ENCODE results near the gene MGAT4D. TPM values are rescaled to one million over a fixed set of nuclear protein-coding genes. Genes with fewer than 3 reads are reported as not detected.

The MGAT4D gene
- not detected for total RNA-seq
- total RNA-seq (2013): not detected

GRCh38 chr4:140497747-140498636, at the start of gene MGAT4D:
Gene MGAT4D, minus strand, starts transcription at chr4:140498293. Its CDS starts 71 bp downstream, at chr4:140498222.
- DNase-seq: peak in 1 of 2 donors; percentile 6
- no peaks in the 10 kb centered on the region for H3K9me3 ChIP-seq (ENCODE audit: control insufficient read depth, insufficient read depth, low read length)
- H3K27ac Mint-ChIP-seq: no peak within 1 kb of the TSS
- H3K27me3 ChIP-seq (ENCODE audit: control insufficient read depth, insufficient read depth, low read length): peaks cover 24% of the 10 kb centered on the region
- H3K9me3 Mint-ChIP-seq: no peaks in the 10 kb centered on the region
- H3K4me1 ChIP-seq (ENCODE audit: control insufficient read depth, insufficient read depth, low read length): peaks cover 3% of the 10 kb centered on the region
- H3K27me3 Mint-ChIP-seq (ENCODE audit: low read depth in 2 of 2): peaks cover 50 to 66% of the 10 kb centered on the region in 2 donors
- no peaks in the 10 kb centered on the region for H3K36me3 ChIP-seq (ENCODE audit: control insufficient read depth, insufficient read depth, low read length)
- ATAC-seq: peak in 1 of 3 donors; percentile 51
- H3K4me3 Mint-ChIP-seq: peak within 1 kb of the TSS; percentile 41
- H3K4me1 Mint-ChIP-seq: no peaks in the 10 kb centered on the region
- no peaks in the 10 kb centered on the region for H3K36me3 Mint-ChIP-seq
- no peak for TF ChIP-seq CTCF (IDR thresholded peaks at IDR 0.05)
- no peak within 1 kb of the TSS for H3K27ac ChIP-seq (ENCODE audit: low read length)
- intact Hi-C loops (cut with micrococcal nuclease): no loop called here
- no peak within 1 kb of the TSS for H3K4me3 ChIP-seq (ENCODE audit: low read length)
- WGBS (ENCODE audit: insufficient coverage): 4% methylated on average over 68 of the region's 68 CpGs

- H3K36me3 ChIP-seq (ENCODE audit: control insufficient read depth, insufficient read depth, low read length): peaks cover 24% of the 10 kb centered on the region
- H3K4me3 Mint-ChIP-seq: no peak overlapping the region
- WGBS (ENCODE audit: insufficient coverage): 91% methylated on average over 3 of the region's 4 CpGs
Observed at GRCh38 chr4:140533951-140534480, 35.9 kb upstream of the MGAT4D start.

GRCh38 chr4:140529434-140529833, 31.3 kb upstream of the MGAT4D start:
- H3K9me3 ChIP-seq (ENCODE audit: control insufficient read depth, insufficient read depth, low read length): no peaks in the 10 kb centered on the region
- no peak overlapping the region for H3K4me3 Mint-ChIP-seq
- H3K4me1 ChIP-seq (ENCODE audit: control insufficient read depth, insufficient read depth, low read length): peaks cover 2% of the 10 kb centered on the region
- no peaks in the 10 kb centered on the region for H3K27me3 ChIP-seq (ENCODE audit: control insufficient read depth, insufficient read depth, low read length)
- DNase-seq: no peak
- H3K36me3 Mint-ChIP-seq: no peaks in the 10 kb centered on the region
- no peaks in the 10 kb centered on the region for H3K9me3 Mint-ChIP-seq
- peaks cover 9% of the 10 kb centered on the region for H3K36me3 ChIP-seq (ENCODE audit: control insufficient read depth, insufficient read depth, low read length)
- 94% methylated on average over 1 of the region's 1 CpG for WGBS (ENCODE audit: insufficient coverage)
- no peak for ATAC-seq
- no peaks in the 10 kb centered on the region for H3K27me3 Mint-ChIP-seq (ENCODE audit: low read depth in 2 of 2)
- H3K4me1 Mint-ChIP-seq: peaks cover 12% of the 10 kb centered on the region in 2 donors
- no peak for TF ChIP-seq CTCF (IDR thresholded peaks at IDR 0.05)
- H3K27ac ChIP-seq (ENCODE audit: low read length): no peak overlapping the region
- H3K4me3 ChIP-seq (ENCODE audit: low read length): no peak overlapping the region
- no peak overlapping the region for H3K27ac Mint-ChIP-seq
- intact Hi-C loops (cut with micrococcal nuclease): loop anchor here (10.0 kb wide), 1 partner anchor 695 kb away; the partner anchor contains the start of gene ZNF330

More at GRCh38 chr4:140533951-140534480, 35.9 kb upstream of the MGAT4D start:
- H3K27ac Mint-ChIP-seq: no peak overlapping the region
- H3K27ac ChIP-seq (ENCODE audit: low read length): no peak overlapping the region
- H3K9me3 Mint-ChIP-seq: no peaks in the 10 kb centered on the region
- H3K9me3 ChIP-seq (ENCODE audit: control insufficient read depth, insufficient read depth, low read length): no peaks in the 10 kb centered on the region
- DNase-seq (no peak), ATAC-seq (no peak)
- no peaks in the 10 kb centered on the region for H3K4me1 ChIP-seq (ENCODE audit: control insufficient read depth, insufficient read depth, low read length)
- intact Hi-C loops (cut with micrococcal nuclease): no loop called here
- H3K36me3 Mint-ChIP-seq: peaks cover 6% of the 10 kb centered on the region
- no peak for TF ChIP-seq CTCF (IDR thresholded peaks at IDR 0.05)
- H3K4me1 Mint-ChIP-seq: peaks cover 0 to 10% of the 10 kb centered on the region in 2 donors
- no peaks in the 10 kb centered on the region for H3K27me3 ChIP-seq (ENCODE audit: control insufficient read depth, insufficient read depth, low read length)
- H3K27me3 Mint-ChIP-seq (ENCODE audit: low read depth in 2 of 2): no peaks in the 10 kb centered on the region
- no peak overlapping the region for H3K4me3 ChIP-seq (ENCODE audit: low read length)

All from natural killer cell (primary cell).